Chondrocyte (in vitro differentiated cells): ENCODE measurements around the gene PLCD3. TPM values are rescaled to one million over a fixed set of nuclear protein-coding genes. Genes with fewer than 3 reads are reported as not detected.

ENCODE experiments used
- DNase-seq: peaks from one replicate; pipeline ENCODE4 v3.0.0; 2021; ENCODE audit warnings: mixed read lengths, low spot score
- H3K27ac Mint-ChIP-seq: one replicate; pipeline ENCODE4 v1.8.0; 2021; ENCODE audit warnings: mild to moderate bottlenecking, moderate library complexity, mixed read lengths; ENCODE audit not compliant: unreplicated experiment
- H3K27me3 Mint-ChIP-seq: 2 replicates; pipeline ENCODE4 v1.8.0; 2021; ENCODE audit warnings: low read depth, mixed read lengths
- H3K36me3 Mint-ChIP-seq: 2 replicates; pipeline ENCODE4 v1.8.0; 2021; ENCODE audit warnings: low read depth, mixed read lengths
- H3K4me1 Mint-ChIP-seq: 2 replicates; pipeline ENCODE4 v1.8.0; 2021; ENCODE audit warnings: low read depth, mild to moderate bottlenecking, mixed read lengths
- H3K4me3 Mint-ChIP-seq: one replicate; pipeline ENCODE4 v1.8.0; 2021; ENCODE audit warnings: mild to moderate bottlenecking, moderate library complexity, mixed read lengths; ENCODE audit not compliant: unreplicated experiment
- H3K9me3 Mint-ChIP-seq: 2 replicates; pipeline ENCODE4 v1.8.0; 2021; ENCODE audit warnings: low read depth, mixed read lengths
- total RNA-seq: library from RNA; stranded (reverse); gene quantifications from 3 replicates; pipeline ENCODE4 v1.2.1, GENCODE V29; 2021
- TF ChIP-seq, protein P1 (sequence below): fragments of 200-600 bp; sonication (generic); IDR thresholded peaks from 2 replicates; pipeline ENCODE4 v1.5.0; 2021; ENCODE audit warnings: antibody characterized with exemption, mild to moderate bottlenecking, moderate library complexity

The PLCD3 gene
- total RNA-seq, 1 donor from 2014 or later: 123 TPM

DNA sequence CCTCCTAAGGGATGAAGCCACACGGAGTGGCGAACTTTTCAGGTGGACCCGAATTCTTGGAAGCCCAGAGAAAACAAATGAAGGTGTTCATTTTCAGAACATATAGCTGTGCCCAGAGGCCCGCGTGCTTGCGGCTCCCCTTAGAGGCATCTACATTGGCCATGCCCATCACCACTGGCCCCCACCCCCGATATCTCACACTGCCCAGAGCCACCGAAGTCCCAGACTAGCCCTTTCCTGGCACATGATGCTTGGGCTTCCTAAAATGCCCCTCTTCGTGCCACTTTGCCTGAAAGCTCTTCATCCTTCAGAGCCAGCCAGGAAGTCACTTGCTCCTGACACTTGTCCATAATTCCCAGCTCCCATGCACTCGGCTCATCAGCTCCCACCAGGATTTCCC, 13.9 kb upstream of the PLCD3 start:
- Mint-ChIP-seq H3K27ac (no peak overlapping the region), H3K4me3 (peak overlapping the region; percentile 89), H3K4me1 (peaks cover 20% of the 10 kb centered on the region), H3K27me3 (no peaks in the 10 kb centered on the region), H3K36me3 (peaks cover 4% of the 10 kb centered on the region), H3K9me3 (no peaks in the 10 kb centered on the region)
- TF ChIP-seq, protein P1, sequence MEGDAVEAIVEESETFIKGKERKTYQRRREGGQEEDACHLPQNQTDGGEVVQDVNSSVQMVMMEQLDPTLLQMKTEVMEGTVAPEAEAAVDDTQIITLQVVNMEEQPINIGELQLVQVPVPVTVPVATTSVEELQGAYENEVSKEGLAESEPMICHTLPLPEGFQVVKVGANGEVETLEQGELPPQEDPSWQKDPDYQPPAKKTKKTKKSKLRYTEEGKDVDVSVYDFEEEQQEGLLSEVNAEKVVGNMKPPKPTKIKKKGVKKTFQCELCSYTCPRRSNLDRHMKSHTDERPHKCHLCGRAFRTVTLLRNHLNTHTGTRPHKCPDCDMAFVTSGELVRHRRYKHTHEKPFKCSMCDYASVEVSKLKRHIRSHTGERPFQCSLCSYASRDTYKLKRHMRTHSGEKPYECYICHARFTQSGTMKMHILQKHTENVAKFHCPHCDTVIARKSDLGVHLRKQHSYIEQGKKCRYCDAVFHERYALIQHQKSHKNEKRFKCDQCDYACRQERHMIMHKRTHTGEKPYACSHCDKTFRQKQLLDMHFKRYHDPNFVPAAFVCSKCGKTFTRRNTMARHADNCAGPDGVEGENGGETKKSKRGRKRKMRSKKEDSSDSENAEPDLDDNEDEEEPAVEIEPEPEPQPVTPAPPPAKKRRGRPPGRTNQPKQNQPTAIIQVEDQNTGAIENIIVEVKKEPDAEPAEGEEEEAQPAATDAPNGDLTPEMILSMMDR: no peak
- DNase-seq: peak; percentile 64

DNA sequence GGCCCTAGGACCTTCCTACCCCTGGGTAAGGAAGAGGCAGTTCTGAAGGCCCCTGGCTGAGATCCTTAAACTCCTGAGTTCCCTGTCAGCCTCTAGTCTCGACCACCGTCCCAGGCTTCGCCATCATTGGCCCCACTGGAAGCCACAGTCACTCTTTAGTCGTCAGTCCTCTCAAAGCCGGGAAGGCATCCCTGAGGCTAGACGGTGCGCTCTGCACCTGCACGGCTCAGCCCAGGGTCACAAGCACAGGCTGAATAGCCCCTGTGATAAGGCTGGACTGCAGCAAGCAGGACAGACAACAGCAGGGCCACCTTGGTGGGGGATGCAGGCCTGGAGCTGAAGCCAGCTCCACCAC, 12.7 kb upstream of the PLCD3 start:
- H3K27me3 Mint-ChIP-seq: no peaks in the 10 kb centered on the region
- peaks cover 4% of the 10 kb centered on the region for H3K36me3 Mint-ChIP-seq
- TF ChIP-seq, protein P1: no peak
- H3K4me1 Mint-ChIP-seq: peaks cover 15% of the 10 kb centered on the region
- no peaks in the 10 kb centered on the region for H3K9me3 Mint-ChIP-seq
- no peak overlapping the region for H3K4me3 Mint-ChIP-seq
- H3K27ac Mint-ChIP-seq: no peak overlapping the region
- DNase-seq: peak; percentile 75

DNA sequence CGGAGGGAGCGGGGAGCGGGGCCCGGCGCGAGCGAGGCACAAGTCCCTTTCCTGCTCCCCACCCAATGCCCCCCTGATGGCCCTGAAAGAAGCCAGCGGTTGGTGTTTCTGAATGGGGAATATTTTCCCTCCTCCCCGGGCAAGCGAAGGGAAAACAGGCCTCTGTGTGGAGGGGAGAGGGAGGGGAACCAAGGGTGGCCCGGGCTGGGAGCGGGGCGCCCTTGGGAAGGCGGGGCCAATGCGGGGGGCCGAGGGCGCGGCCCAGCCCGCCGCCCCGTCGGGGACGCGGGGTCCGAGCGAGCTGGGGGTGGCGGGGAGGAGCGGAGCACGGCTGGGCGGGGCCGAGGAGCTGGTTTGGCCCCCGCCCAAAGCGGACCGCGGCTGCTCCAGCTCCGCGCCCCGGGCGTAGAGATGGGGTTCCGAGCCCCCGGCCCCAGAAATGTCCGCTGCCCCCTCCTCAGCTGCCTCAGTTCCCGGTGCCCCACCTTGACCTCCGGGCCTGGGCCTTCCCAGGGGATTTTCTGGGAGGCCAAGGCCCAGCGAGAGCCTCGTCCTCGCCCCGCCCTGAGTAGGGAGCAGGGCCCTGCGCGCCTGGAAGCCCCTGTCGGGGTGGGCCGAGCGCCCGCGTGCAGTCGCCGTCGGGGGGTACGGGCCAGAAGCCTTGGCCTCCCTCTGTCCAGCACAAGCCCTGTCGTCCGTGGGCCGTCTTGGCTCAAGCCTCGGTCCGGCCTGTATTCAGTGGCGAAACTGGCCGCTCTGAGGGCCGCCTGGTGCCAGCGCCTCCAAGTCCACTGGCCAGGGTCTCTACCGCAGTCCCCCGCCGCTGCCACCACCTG, 12.1 kb upstream of the PLCD3 start:
- Mint-ChIP-seq H3K4me3 (no peak overlapping the region), H3K4me1 (peaks cover 15% of the 10 kb centered on the region), H3K9me3 (no peaks in the 10 kb centered on the region), H3K27ac (no peak overlapping the region), H3K36me3 (no peaks in the 10 kb centered on the region), H3K27me3 (no peaks in the 10 kb centered on the region)
- TF ChIP-seq, protein P1: no peak
- DNase-seq: peak; percentile 87

DNA sequence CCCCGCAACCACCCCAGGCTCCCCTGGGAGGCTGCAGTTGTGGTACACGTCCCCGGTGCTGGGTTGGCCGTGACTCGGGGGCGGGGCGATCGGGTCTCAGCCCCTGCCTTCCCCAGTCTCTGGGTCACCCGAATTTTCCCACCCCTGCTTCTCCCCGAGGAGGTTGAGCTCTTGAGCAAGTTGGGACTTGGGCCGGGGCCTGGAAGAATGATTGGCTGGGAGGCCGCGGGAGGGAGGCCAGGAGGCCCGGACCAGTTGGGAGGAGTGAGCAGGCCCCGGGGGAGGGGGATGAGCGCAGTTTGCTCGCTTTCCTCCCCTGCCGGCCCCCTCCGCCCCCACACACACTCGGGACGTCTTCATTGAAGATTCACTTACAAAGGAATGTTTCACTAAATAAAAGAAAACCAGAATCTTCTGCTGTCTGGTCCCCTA, 11.5 kb upstream of the PLCD3 start:
- Mint-ChIP-seq H3K9me3 (no peaks in the 10 kb centered on the region), H3K27ac (no peak overlapping the region), H3K4me1 (peaks cover 15% of the 10 kb centered on the region), H3K27me3 (no peaks in the 10 kb centered on the region), H3K36me3 (no peaks in the 10 kb centered on the region), H3K4me3 (no peak overlapping the region)
- TF ChIP-seq, protein P1: no peak
- DNase-seq: peak; percentile 88

DNA sequence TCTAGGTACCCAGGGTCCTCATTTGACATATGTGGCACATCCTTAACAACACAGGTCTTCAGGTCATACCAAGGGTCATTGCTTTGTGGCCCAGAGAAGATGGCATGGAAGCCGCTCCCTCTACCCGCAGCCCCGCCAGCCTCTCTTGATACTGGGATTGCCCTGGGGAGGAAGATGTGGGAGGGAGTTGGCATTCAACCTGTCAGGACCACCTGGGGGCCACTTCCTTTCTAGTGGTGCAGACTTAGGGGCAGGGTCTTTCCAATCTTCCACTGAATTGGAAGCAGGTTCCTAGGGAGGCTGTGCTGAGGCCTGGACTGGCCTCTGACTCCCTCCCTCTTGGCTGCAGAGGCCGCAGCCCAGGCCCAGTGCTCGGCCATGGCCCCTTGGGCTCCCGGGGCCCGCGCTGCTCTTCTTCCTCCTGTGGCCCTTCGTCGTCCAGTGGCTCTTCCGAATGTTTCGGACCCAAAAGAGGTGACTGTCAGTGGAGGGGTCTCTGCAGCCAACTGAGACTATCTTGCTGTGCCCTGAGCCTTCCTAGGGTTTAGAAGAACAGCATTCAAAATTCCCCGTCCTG, 10.9 kb upstream of the PLCD3 start:
- no peaks in the 10 kb centered on the region for H3K36me3 Mint-ChIP-seq
- peaks cover 15% of the 10 kb centered on the region for H3K4me1 Mint-ChIP-seq
- H3K27me3 Mint-ChIP-seq: no peaks in the 10 kb centered on the region
- H3K4me3 Mint-ChIP-seq: no peak overlapping the region
- H3K27ac Mint-ChIP-seq: no peak overlapping the region
- TF ChIP-seq, protein P1: no peak
- no peaks in the 10 kb centered on the region for H3K9me3 Mint-ChIP-seq
- DNase-seq: peak; percentile 57
